Tongue (tissue), 2 donors: ENCODE data around the gene ZFPM1. TPM values are rescaled to one million over a fixed set of nuclear protein-coding genes. Genes with fewer than 3 reads are reported as not detected.

Experiments
- DNase-seq: peaks from one replicate; pipeline ENCODE4 v3.0.0-alpha.2; 2015
- total RNA-seq: library from RNA; depleted of rRNA; stranded (reverse); fragments of >200 nt; gene quantifications from one replicate; pipeline ENCODE4 v1.2.3, GENCODE V29; 2014

Gene ZFPM1
- total RNA-seq, 1 donor from 2014 or later: 0.41 TPM

- no peak for DNase-seq
Measured at GRCh38 chr16:88527937-88528743, 75.1 kb downstream of the ZFPM1 start.

DNA sequence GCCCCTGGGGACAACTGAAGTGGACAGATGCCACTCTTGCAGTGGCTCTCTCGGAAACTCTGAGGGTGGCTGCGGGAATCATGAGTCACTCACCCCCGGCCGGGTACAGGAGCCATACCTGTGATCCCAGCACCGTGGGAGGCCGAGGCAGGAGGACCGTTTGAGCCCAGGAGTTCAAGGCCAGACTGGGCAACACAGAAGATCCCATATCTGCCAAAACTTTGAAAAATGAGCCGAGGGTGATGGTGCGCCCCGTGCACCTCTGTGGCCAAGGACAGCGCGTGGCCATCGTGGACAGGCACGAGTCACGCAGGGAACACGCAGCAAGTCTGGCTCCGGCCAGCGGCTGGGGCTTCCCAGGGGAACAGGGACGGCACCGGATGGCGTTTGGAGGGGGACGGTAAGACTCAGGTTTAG, 75.8 kb downstream of the ZFPM1 start:
- DNase-seq: no peak

GRCh38 chr16:88529596-88529995, 76.5 kb downstream of the ZFPM1 start:
- no peak for DNase-seq

GRCh38 chr16:88530051-88530857, 77.2 kb downstream of the ZFPM1 start:
- no peak for DNase-seq

DNA sequence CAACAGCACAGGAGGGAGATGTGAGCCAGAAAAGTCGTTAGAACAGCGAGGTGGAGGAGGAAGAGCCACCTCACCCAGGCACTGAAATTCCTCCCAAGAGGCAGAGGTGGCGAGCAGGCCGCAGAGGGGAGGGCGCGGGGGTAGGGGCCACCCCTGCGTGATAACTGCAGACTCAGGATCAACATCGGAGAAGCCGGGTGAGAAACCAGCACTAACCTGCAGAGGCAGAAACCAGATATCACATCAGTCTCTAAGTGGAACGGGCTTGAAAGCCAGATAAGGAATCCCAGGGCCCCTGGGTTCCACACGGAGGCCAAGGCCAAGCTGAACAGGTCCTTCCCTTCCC, 77.8 kb downstream of the ZFPM1 start:
- DNase-seq: no peak

GRCh38 chr16:88531346-88531745, 78.3 kb downstream of the ZFPM1 start:
- no peak for DNase-seq

DNA sequence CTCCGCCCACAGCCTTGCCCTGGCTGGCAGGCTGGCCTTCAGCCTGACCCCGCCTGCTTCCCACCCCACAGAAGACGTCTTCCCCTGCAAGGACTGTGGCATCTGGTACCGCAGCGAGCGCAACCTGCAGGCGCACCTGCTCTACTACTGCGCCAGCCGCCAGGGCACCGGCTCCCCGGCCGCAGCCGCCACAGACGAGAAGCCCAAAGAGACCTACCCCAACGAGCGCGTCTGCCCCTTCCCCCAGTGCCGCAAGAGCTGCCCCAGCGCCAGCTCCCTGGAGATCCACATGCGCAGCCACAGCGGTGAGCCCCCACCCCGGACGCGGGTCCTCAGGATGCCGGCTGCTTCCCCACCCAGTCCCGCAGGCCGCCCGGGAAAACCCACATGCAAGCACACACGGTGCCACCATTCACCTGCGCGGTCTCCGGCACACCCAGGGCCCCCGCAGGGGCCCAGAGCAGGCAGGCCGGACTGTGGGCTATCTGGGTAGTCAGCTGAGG, 78.9 kb downstream of the ZFPM1 start:
- DNase-seq: no peak

DNA sequence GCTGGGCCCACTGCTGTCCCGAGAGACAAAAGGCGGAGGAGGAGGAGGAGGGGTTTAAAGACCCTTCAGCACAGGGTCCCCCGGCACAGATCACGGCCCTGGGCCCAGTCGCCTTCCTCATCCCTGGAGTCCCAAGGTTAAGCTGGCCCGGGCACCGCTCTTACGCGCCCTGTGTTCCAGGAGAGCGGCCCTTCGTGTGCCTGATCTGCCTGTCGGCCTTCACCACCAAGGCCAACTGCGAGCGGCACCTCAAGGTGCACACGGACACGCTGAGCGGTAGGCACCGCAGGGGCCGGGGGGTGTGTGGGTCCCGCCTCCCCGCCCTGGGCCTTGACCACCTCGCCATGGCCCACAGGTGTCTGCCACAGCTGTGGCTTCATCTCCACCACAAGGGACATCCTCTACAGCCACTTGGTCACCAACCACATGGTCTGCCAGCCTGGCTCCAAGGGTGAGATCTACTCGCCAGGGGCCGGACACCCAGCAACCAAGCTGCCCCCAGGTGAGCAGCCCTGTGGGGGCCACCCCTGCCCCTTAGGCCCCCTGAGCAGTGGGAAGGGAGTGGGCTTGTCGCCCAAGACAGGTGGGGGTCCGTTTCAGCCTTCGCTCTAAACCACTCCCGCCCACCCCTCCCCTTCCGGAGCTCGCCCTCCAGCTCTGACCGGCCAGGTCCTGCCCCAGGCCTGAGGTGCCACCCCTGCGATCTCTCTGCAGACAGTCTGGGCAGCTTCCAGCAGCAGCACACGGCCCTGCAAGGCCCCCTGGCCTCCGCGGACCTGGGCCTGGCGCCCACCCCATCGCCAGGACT, 79.6 kb downstream of the ZFPM1 start:
- no peak for DNase-seq

DNA sequence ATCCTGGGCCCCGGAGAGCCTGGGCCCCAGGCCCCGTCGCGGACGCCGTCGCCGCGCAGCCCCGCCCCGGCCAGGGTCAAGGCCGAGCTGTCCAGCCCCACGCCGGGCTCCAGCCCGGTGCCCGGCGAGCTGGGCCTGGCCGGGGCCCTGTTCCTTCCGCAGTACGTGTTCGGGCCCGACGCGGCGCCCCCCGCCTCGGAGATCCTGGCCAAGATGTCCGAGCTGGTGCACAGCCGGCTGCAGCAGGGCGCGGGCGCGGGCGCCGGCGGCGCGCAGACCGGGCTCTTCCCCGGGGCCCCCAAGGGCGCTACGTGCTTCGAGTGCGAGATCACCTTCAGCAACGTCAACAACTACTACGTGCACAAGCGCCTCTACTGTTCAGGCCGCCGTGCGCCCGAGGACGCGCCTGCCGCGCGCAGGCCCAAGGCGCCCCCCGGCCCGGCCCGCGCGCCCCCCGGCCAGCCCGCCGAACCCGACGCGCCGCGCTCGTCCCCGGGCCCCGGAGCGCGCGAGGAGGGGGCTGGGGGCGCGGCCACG, 80.4 kb downstream of the ZFPM1 start:
- DNase-seq: peak; percentile 73

DNA sequence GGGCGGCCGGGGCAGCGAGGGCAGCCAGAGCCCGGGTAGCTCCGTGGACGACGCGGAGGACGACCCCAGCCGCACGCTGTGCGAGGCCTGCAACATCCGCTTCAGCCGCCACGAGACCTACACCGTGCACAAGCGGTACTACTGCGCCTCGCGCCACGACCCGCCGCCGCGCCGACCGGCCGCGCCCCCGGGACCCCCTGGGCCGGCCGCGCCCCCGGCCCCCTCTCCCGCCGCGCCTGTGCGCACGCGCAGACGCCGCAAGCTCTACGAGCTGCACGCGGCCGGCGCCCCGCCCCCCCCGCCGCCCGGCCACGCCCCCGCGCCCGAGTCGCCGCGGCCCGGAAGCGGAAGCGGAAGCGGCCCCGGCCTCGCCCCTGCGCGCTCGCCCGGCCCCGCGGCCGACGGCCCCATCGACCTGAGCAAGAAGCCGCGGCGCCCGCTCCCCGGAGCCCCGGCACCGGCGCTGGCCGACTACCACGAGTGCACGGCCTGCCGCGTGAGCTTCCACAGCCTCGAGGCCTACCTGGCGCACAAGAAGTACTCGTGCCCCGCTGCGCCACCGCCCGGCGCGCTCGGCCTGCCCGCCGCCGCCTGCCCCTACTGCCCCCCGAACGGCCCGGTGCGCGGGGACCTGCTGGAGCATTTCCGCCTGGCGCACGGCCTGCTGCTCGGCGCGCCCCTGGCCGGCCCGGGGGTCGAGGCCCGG, 81.0 kb downstream of the ZFPM1 start:
- DNase-seq: peak; percentile 92

- DNase-seq: no peak
Measured at GRCh38 chr16:88534638-88535190, 81.6 kb downstream of the ZFPM1 start.

DNA sequence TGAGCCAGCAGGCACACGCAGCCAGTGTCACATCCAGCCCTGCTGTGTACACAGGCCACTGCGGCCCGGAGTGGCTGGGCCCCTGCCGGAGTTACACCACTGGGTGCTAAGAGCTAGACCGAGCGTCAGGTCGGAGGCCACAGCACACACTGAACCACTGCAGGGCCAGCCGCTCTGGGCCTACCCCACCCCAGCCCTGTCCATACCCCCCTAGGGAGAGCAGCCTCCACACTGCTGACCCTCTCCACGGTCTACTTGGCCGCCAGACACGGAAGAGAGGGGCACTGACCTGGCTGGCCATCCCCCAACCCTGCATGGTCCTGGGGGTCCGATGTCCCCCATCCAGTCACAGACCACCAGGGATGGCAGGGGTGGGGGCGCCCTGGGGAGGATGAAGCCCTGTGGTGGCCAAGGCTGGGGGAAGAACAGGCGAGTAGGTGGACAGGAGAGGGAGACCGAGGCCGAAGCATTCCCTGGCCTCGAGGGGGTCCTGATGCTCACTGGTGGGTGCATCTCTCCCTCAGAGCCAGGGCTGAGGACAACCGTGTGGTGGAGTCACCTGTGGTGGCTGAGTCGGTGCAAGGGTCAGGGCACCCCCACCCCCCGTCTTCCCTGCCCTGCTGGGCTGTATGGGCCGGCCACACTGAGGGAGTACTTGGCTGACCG, 82.2 kb downstream of the ZFPM1 start:
- DNase-seq: no peak

GRCh38 chr16:88535857-88536222, 82.8 kb downstream of the ZFPM1 start:
- DNase-seq: no peak

DNA sequence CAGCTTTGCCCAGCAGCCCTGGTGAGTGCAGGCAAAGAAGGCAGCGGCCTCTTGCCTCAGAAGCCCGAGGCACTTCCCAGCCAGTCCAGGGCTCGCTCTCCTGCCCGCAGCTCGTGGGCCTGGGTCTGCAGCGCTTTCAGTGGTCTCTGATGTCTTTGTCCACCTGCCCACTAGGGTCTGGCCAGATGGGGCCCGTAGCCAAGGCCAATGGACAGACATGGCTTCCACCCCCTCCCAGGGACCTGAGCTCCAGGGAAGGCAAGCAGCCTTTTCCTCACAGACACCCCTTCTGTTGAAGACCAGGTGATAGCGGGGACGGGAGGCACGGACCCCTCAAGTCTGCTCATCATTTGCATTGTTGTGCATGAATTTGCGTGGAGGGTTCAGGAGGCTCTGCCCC, 83.4 kb downstream of the ZFPM1 start:
- DNase-seq: no peak

DNA sequence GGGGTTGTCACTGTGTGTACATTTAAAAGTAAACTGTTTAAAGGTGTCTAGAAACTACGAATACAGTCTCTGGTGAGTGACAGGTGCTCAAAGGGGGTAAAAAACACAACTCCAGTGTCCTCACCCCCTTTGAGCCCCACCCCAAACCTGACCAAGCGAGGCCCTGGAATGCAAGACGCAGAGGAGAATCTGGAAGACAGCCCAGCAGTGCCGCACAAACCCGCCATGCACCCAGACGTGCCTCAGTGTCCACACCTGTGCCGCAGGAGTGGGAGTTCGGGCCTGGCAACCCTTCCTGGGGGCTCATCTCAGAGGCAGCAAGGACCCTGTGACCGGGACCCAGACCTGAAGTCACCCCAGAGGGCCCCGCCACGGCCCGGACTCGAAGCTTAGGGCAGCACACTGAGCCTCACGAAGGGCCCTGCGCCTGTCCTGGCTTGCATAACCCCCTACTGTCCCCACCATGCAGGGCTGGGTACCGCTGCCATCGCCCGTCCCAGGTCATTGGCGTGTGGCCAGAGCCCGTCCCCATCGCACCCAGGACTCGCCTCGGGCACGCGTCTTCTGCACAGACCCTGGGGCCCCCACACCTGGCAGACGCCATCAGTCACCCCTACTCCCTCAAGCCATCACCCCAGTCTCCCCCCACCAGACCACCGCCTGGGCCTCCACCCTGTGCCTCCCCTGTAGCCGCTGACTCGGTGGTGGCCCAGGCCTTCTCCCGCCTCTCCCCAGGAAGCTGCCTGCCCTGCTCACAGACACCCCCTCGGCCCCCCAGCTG, 84.1 kb downstream of the ZFPM1 start:
- DNase-seq: no peak

DNA sequence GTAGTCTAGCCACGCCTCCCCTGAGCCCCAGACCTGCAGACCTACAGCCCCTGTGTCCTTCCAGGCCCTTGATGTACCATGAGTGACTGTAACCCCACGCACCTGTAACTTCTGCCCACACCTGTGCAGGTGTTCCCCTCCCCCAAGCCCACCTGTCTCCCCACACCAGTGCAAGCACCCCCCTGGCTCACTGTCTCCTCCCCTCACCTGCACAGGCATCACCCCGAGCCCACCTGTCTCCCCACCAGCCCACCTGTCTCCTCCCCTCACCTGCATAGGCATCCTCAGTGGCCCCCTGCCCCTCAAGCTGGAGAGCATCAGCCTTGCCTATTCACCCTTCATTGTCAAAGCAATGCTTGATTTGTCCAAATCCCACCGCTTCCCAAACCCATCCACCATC, 84.8 kb downstream of the ZFPM1 start:
- no peak for DNase-seq

DNA sequence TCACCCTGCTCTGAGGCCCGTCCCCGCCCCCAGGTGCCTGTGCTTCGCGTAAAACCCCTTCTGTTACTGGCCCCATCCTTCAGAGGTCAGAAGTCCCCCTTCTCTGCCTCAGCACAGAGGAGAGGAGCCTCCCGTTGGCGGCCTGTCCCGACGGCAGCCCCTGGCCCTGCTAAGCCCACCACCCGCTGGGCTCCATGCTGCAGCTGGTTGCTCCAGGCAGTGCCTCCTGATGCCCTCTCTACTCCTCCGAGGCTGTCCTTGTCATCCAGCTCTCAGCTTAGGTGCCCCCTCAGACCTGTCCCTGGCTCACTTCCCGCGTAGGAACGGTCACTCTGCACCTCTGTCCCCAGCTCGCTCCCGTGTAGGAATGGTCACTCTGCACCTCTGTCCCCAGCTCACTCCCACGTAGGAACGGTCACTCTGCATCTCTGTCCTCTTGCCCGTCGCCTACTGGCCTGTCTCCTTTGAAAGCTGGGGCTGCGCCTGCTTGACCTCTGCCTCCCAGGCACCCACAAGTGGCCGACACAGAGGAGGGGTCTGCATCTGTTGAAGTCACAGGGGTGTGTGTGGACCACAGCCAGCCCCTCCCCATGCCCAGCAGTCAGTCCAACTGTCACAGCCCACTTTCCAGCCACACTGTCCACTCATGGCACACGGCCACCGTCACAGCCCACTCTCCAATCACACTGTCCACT, 85.4 kb downstream of the ZFPM1 start:
- no peak for DNase-seq

GRCh38 chr16:88539261-88539651, 86.2 kb downstream of the ZFPM1 start:
- no peak for DNase-seq

GRCh38 chr16:88539652-88540345, 86.7 kb downstream of the ZFPM1 start:
- DNase-seq: no peak
